ENCODE measurements around the gene CC2D2B.
"Not testable (repeated sequence)": the region's sequence is repeated elsewhere in the genome, so short reads cannot be mapped to it uniquely, and the experiment has no call there.

Gene CC2D2B

GRCh38 chr10:96044736-96045135, 137.0 kb downstream of the CC2D2B start:
- H3K4me3 ChIP-seq (ENCODE audit: low read depth in 1 of 2, low read length in 2 of 2), result peak overlapping the region; percentile 77 to 80
- no peaks in the 10 kb centered on the region for H3K27me3 ChIP-seq (ENCODE audit: control insufficient read depth in 1 of 2, insufficient read depth in 2 of 2, low read length in 2 of 2)
- H3K4me1 ChIP-seq (ENCODE audit: control insufficient read depth in 1 of 2, insufficient read depth in 2 of 2, low read length in 2 of 2), result peaks cover 16 to 26% of the 10 kb centered on the region in 2 donors
- peak overlapping the region; percentile 77 to 78 for H3K9ac ChIP-seq (ENCODE audit: low read depth in 1 of 2, low read length in 2 of 2)
- H3K27ac ChIP-seq (ENCODE audit: low read depth, low read length), result peak overlapping the region; percentile 13
- no peaks in the 10 kb centered on the region for H3K36me3 ChIP-seq (ENCODE audit: control insufficient read depth in 1 of 2, insufficient read depth in 2 of 2, low read length in 2 of 2)
- no peaks in the 10 kb centered on the region for H3K9me3 ChIP-seq (ENCODE audit: control insufficient read depth in 1 of 2, low read length in 2 of 2)

GRCh38 chr10:96046546-96046945, 138.8 kb downstream of the CC2D2B start:
- Histone ChIP-seq H3K36me3 (ENCODE audit: control insufficient read depth in 1 of 2, insufficient read depth in 2 of 2, low read length in 2 of 2) (peaks cover 3 to 5% of the 10 kb centered on the region in 2 donors), H3K27me3 (ENCODE audit: control insufficient read depth in 1 of 2, insufficient read depth in 2 of 2, low read length in 2 of 2) (no peaks in the 10 kb centered on the region), H3K4me1 (ENCODE audit: control insufficient read depth in 1 of 2, insufficient read depth in 2 of 2, low read length in 2 of 2) (peaks cover 16 to 26% of the 10 kb centered on the region in 2 donors), H3K4me3 (ENCODE audit: low read depth in 1 of 2, low read length in 2 of 2) (no peak overlapping the region), H3K9me3 (ENCODE audit: control insufficient read depth in 1 of 2, low read length in 2 of 2) (no peaks in the 10 kb centered on the region), H3K9ac (ENCODE audit: low read depth in 1 of 2, low read length in 2 of 2) (no peak overlapping the region), H3K27ac (ENCODE audit: low read depth, low read length) (no peak overlapping the region)

- no peaks in the 10 kb centered on the region for H3K9me3 ChIP-seq (ENCODE audit: control insufficient read depth in 1 of 2, low read length in 2 of 2)
- no peak overlapping the region for H3K4me3 ChIP-seq (ENCODE audit: low read depth in 1 of 2, low read length in 2 of 2)
- no peak overlapping the region for H3K27ac ChIP-seq (ENCODE audit: low read depth, low read length)
- H3K9ac ChIP-seq (ENCODE audit: low read depth in 1 of 2, low read length in 2 of 2), result no peak overlapping the region
- no peaks in the 10 kb centered on the region for H3K27me3 ChIP-seq (ENCODE audit: control insufficient read depth in 1 of 2, insufficient read depth in 2 of 2, low read length in 2 of 2)
- H3K36me3 ChIP-seq (ENCODE audit: control insufficient read depth in 1 of 2, insufficient read depth in 2 of 2, low read length in 2 of 2), result peaks cover 4 to 9% of the 10 kb centered on the region in 2 donors
- H3K4me1 ChIP-seq (ENCODE audit: control insufficient read depth in 1 of 2, insufficient read depth in 2 of 2, low read length in 2 of 2), result peaks cover 16 to 26% of the 10 kb centered on the region in 2 donors
Observed at GRCh38 chr10:96047004-96047649, 139.4 kb downstream of the CC2D2B start.

GRCh38 chr10:96047925-96048324, 140.2 kb downstream of the CC2D2B start:
- H3K9me3 ChIP-seq (ENCODE audit: control insufficient read depth in 1 of 2, low read length in 2 of 2); H3K4me3 ChIP-seq (ENCODE audit: low read depth in 1 of 2, low read length in 2 of 2); H3K9ac ChIP-seq (ENCODE audit: low read depth in 1 of 2, low read length in 2 of 2); H3K27ac ChIP-seq (ENCODE audit: low read depth, low read length); H3K27me3 ChIP-seq (ENCODE audit: control insufficient read depth in 1 of 2, insufficient read depth in 2 of 2, low read length in 2 of 2): not testable (repeated sequence)
- Histone ChIP-seq H3K4me1 (ENCODE audit: control insufficient read depth in 1 of 2, insufficient read depth in 2 of 2, low read length in 2 of 2) (peaks cover 11 to 21% of the 10 kb centered on the region in 2 donors), H3K36me3 (ENCODE audit: control insufficient read depth in 1 of 2, insufficient read depth in 2 of 2, low read length in 2 of 2) (peaks cover 4 to 11% of the 10 kb centered on the region in 2 donors)

- Histone ChIP-seq H3K36me3 (ENCODE audit: control insufficient read depth in 1 of 2, insufficient read depth in 2 of 2, low read length in 2 of 2) (peaks cover 4 to 11% of the 10 kb centered on the region in 2 donors), H3K4me3 (ENCODE audit: low read depth in 1 of 2, low read length in 2 of 2) (no peak overlapping the region), H3K9me3 (ENCODE audit: control insufficient read depth in 1 of 2, low read length in 2 of 2) (no peaks in the 10 kb centered on the region), H3K27ac (ENCODE audit: low read depth, low read length) (no peak overlapping the region), H3K27me3 (ENCODE audit: control insufficient read depth in 1 of 2, insufficient read depth in 2 of 2, low read length in 2 of 2) (no peaks in the 10 kb centered on the region), H3K4me1 (ENCODE audit: control insufficient read depth in 1 of 2, insufficient read depth in 2 of 2, low read length in 2 of 2) (peaks cover 9 to 20% of the 10 kb centered on the region in 2 donors), H3K9ac (ENCODE audit: low read depth in 1 of 2, low read length in 2 of 2) (no peak overlapping the region)
Observed at GRCh38 chr10:96049340-96049739, 141.6 kb downstream of the CC2D2B start.

- Histone ChIP-seq H3K9ac (ENCODE audit: low read depth in 1 of 2, low read length in 2 of 2) (no peak overlapping the region), H3K4me3 (ENCODE audit: low read depth in 1 of 2, low read length in 2 of 2) (no peak overlapping the region), H3K27ac (ENCODE audit: low read depth, low read length) (no peak overlapping the region), H3K36me3 (ENCODE audit: control insufficient read depth in 1 of 2, insufficient read depth in 2 of 2, low read length in 2 of 2) (peaks cover 14 to 32% of the 10 kb centered on the region in 2 donors), H3K27me3 (ENCODE audit: control insufficient read depth in 1 of 2, insufficient read depth in 2 of 2, low read length in 2 of 2) (no peaks in the 10 kb centered on the region), H3K4me1 (ENCODE audit: control insufficient read depth in 1 of 2, insufficient read depth in 2 of 2, low read length in 2 of 2) (no peaks in the 10 kb centered on the region), H3K9me3 (ENCODE audit: control insufficient read depth in 1 of 2, low read length in 2 of 2) (no peaks in the 10 kb centered on the region)
Observed at GRCh38 chr10:96053985-96054384, 146.2 kb downstream of the CC2D2B start.

GRCh38 chr10:96056787-96057186, 149.0 kb downstream of the CC2D2B start:
- H3K36me3 ChIP-seq (ENCODE audit: control insufficient read depth in 1 of 2, insufficient read depth in 2 of 2, low read length in 2 of 2), result peaks cover 14 to 38% of the 10 kb centered on the region in 2 donors
- H3K4me1 ChIP-seq (ENCODE audit: control insufficient read depth in 1 of 2, insufficient read depth in 2 of 2, low read length in 2 of 2), result no peaks in the 10 kb centered on the region
- no peaks in the 10 kb centered on the region for H3K27me3 ChIP-seq (ENCODE audit: control insufficient read depth in 1 of 2, insufficient read depth in 2 of 2, low read length in 2 of 2)
- H3K4me3 ChIP-seq (ENCODE audit: low read depth in 1 of 2, low read length in 2 of 2), result no peak overlapping the region
- no peaks in the 10 kb centered on the region for H3K9me3 ChIP-seq (ENCODE audit: control insufficient read depth in 1 of 2, low read length in 2 of 2)
- H3K27ac ChIP-seq (ENCODE audit: low read depth, low read length), result no peak overlapping the region
- H3K9ac ChIP-seq (ENCODE audit: low read depth in 1 of 2, low read length in 2 of 2), result no peak overlapping the region

- no peak overlapping the region for H3K9ac ChIP-seq (ENCODE audit: low read depth in 1 of 2, low read length in 2 of 2)
- no peaks in the 10 kb centered on the region for H3K4me1 ChIP-seq (ENCODE audit: control insufficient read depth in 1 of 2, insufficient read depth in 2 of 2, low read length in 2 of 2)
- peaks cover 14 to 42% of the 10 kb centered on the region in 2 donors for H3K36me3 ChIP-seq (ENCODE audit: control insufficient read depth in 1 of 2, insufficient read depth in 2 of 2, low read length in 2 of 2)
- H3K27me3 ChIP-seq (ENCODE audit: control insufficient read depth in 1 of 2, insufficient read depth in 2 of 2, low read length in 2 of 2), result no peaks in the 10 kb centered on the region
- no peak overlapping the region for H3K4me3 ChIP-seq (ENCODE audit: low read depth in 1 of 2, low read length in 2 of 2)
- no peak overlapping the region for H3K27ac ChIP-seq (ENCODE audit: low read depth, low read length)
- no peaks in the 10 kb centered on the region for H3K9me3 ChIP-seq (ENCODE audit: control insufficient read depth in 1 of 2, low read length in 2 of 2)
Observed at GRCh38 chr10:96061232-96061631, 153.5 kb downstream of the CC2D2B start.

- Histone ChIP-seq H3K27ac (ENCODE audit: low read depth, low read length) (no peak overlapping the region), H3K9ac (ENCODE audit: low read depth in 1 of 2, low read length in 2 of 2) (no peak overlapping the region), H3K9me3 (ENCODE audit: control insufficient read depth in 1 of 2, low read length in 2 of 2) (no peaks in the 10 kb centered on the region), H3K4me3 (ENCODE audit: low read depth in 1 of 2, low read length in 2 of 2) (no peak overlapping the region), H3K4me1 (ENCODE audit: control insufficient read depth in 1 of 2, insufficient read depth in 2 of 2, low read length in 2 of 2) (no peaks in the 10 kb centered on the region), H3K27me3 (ENCODE audit: control insufficient read depth in 1 of 2, insufficient read depth in 2 of 2, low read length in 2 of 2) (no peaks in the 10 kb centered on the region), H3K36me3 (ENCODE audit: control insufficient read depth in 1 of 2, insufficient read depth in 2 of 2, low read length in 2 of 2) (no peaks in the 10 kb centered on the region)
Observed at GRCh38 chr10:96072674-96073073, 164.9 kb downstream of the CC2D2B start.

- Histone ChIP-seq H3K4me1 (ENCODE audit: control insufficient read depth in 1 of 2, insufficient read depth in 2 of 2, low read length in 2 of 2) (no peaks in the 10 kb centered on the region), H3K9me3 (ENCODE audit: control insufficient read depth in 1 of 2, low read length in 2 of 2) (no peaks in the 10 kb centered on the region), H3K27me3 (ENCODE audit: control insufficient read depth in 1 of 2, insufficient read depth in 2 of 2, low read length in 2 of 2) (no peaks in the 10 kb centered on the region), H3K27ac (ENCODE audit: low read depth, low read length) (no peak overlapping the region), H3K4me3 (ENCODE audit: low read depth in 1 of 2, low read length in 2 of 2) (no peak overlapping the region), H3K36me3 (ENCODE audit: control insufficient read depth in 1 of 2, insufficient read depth in 2 of 2, low read length in 2 of 2) (no peaks in the 10 kb centered on the region), H3K9ac (ENCODE audit: low read depth in 1 of 2, low read length in 2 of 2) (no peak overlapping the region)
Observed at GRCh38 chr10:96073722-96074121, 165.9 kb downstream of the CC2D2B start.
